ENCODE data around the gene RIPOR3. TPM values are rescaled to one million over a fixed set of nuclear protein-coding genes. Genes with fewer than 3 reads are reported as not detected.

The RIPOR3 gene
- total RNA-seq, 4 donors from 2014 or later, result 8.2 to 51.2 (median 20.5) TPM

DNA sequence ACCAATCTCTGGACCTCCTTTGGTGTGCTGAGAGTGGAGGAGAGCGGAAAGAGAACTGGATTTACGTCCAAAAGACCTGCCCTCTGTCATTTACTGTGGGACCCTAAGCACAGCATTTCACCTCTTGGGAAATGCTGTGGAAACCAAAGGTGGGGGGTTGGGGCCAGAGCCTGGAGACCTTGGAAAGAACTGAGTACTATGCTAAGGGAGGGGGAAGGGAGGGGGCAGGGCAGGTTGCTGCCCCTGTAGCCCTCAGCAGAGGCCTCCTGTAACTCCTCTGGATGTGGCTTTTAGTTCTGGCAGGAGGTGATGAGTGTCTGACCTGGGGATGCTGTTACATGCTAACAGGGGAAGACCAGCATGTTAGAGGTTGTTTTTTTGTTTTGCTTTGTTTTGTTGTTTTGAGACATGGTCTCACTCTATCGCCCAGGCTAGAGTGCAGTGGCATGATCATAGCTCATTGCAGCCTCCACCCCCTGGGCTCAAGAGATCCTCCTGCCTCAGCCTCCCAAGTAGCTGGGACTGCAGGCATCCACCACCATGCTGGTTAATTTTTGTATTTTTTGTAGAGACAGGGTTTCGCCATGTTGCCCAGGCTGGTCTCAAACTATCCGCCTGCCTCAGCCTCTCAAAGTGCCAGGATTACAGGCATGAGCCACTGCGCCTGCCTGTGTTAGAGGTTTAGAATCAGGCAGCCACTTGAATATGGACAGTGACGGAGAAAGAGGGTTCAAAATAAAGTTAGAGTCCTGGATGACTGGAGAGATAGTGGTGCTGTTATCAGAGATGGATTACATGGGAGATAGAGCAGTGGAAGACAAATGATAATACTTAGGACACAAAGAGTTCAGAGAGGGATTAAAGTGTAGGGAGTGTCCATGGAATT lies 21.7 kb upstream of the RIPOR3 start:
- no peak for DNase-seq
- H3K9me3 ChIP-seq, result no peaks in the 10 kb centered on the region
- H3K4me1 ChIP-seq, result no peaks in the 10 kb centered on the region
- H3K4me3 ChIP-seq, result no peak overlapping the region
- TF ChIP-seq POLR2A (IDR thresholded peaks at IDR 0.05), result no peak
- TF ChIP-seq, protein P1, sequence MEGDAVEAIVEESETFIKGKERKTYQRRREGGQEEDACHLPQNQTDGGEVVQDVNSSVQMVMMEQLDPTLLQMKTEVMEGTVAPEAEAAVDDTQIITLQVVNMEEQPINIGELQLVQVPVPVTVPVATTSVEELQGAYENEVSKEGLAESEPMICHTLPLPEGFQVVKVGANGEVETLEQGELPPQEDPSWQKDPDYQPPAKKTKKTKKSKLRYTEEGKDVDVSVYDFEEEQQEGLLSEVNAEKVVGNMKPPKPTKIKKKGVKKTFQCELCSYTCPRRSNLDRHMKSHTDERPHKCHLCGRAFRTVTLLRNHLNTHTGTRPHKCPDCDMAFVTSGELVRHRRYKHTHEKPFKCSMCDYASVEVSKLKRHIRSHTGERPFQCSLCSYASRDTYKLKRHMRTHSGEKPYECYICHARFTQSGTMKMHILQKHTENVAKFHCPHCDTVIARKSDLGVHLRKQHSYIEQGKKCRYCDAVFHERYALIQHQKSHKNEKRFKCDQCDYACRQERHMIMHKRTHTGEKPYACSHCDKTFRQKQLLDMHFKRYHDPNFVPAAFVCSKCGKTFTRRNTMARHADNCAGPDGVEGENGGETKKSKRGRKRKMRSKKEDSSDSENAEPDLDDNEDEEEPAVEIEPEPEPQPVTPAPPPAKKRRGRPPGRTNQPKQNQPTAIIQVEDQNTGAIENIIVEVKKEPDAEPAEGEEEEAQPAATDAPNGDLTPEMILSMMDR (IDR thresholded peaks at IDR 0.05), result no peak
- H3K27ac ChIP-seq, result no peak overlapping the region
- H3K27me3 ChIP-seq, result no peaks in the 10 kb centered on the region
- no peaks in the 10 kb centered on the region for H3K36me3 ChIP-seq

DNA sequence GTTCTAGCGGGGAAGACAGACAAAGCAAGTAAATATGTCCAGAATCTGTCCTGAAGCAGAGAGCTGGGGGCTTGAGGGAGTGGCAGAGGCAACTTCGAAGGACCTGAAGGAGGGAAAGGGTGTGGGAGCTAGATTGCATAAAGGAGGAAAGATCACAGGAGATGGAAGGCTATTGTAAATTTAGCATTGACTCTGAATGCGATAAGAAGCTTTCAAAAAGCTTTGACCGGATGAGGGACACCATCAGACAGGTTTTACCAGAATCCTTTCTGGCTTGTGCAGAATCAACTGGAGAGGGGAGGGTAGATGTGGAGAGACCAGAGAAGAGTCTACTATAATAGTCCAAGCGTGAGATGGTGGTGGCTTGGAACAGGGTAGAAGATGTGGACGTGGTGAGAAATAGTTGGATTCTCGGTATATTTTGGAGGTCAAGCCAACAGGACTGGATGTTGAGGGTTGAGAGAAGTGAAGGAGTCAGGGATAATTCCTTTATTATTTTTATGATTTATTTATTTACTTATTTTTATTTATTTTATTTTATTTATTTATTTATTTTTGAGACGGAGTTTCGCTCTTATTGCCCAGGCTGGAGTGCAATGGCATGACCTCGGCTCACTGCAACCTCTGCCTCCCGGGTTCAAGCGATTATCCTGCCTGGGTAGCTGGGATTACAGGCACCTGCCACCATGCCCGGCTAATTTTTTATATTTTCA lies 19.9 kb upstream of the RIPOR3 start:
- TF ChIP-seq, protein P1 (IDR thresholded peaks at IDR 0.05), result no peak
- no peak for TF ChIP-seq POLR2A (IDR thresholded peaks at IDR 0.05)
- Histone ChIP-seq H3K36me3 (no peaks in the 10 kb centered on the region), H3K27ac (no peak overlapping the region), H3K9me3 (no peaks in the 10 kb centered on the region), H3K4me3 (no peak overlapping the region), H3K27me3 (no peaks in the 10 kb centered on the region), H3K4me1 (no peaks in the 10 kb centered on the region)
- DNase-seq, result no peak

DNA sequence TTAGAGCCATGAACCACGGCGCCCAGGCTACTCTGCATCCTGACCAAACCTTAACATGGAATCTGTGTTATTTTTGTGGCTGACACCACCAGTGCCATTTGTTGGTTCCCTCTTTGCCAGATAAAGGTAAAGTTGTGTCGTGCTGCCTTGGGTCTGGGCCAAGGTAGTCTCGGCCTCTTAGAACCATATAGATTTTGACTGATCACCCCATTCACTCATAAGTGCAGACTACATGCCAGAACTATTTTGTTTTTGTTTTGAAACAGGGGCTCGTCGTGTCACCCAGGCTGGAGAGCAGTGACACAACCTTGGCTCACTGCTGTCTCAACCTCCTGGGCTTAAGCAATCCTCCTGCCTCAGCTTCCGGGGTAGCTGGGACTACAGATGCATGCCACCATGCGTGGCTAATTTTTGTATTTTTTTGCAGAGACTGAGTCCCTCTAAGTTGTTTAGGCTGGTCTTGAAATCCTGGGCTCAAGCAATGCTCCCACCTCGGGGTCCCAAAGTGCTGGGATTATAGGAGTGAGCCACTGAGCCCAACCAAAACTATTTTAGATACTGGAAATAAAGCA lies 19.2 kb upstream of the RIPOR3 start:
- Histone ChIP-seq H3K4me1 (no peaks in the 10 kb centered on the region), H3K27me3 (no peaks in the 10 kb centered on the region), H3K4me3 (no peak overlapping the region), H3K36me3 (no peaks in the 10 kb centered on the region), H3K9me3 (no peaks in the 10 kb centered on the region), H3K27ac (no peak overlapping the region)
- no peak for TF ChIP-seq POLR2A (IDR thresholded peaks at IDR 0.05)
- TF ChIP-seq, protein P1 (IDR thresholded peaks at IDR 0.05), result no peak
- no peak for DNase-seq

DNA sequence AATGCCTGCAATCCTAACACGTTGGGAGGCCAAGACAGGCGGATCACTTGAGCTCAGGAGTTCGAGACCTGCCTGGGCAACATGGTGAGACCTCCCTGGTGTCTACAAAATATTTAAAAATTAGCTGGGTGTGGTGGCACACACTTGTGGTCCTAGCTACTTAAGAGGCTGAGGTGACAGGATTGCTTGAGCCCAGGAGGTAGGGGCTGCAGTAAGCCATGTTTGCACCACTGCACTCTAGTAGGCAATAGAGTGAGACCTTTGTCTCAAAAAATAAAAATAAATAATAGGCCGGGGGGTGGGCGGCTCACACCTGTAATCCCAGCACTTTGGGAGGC lies 18.3 kb upstream of the RIPOR3 start:
- no peaks in the 10 kb centered on the region for H3K27me3 ChIP-seq
- no peak for TF ChIP-seq POLR2A (IDR thresholded peaks at IDR 0.05)

DNA sequence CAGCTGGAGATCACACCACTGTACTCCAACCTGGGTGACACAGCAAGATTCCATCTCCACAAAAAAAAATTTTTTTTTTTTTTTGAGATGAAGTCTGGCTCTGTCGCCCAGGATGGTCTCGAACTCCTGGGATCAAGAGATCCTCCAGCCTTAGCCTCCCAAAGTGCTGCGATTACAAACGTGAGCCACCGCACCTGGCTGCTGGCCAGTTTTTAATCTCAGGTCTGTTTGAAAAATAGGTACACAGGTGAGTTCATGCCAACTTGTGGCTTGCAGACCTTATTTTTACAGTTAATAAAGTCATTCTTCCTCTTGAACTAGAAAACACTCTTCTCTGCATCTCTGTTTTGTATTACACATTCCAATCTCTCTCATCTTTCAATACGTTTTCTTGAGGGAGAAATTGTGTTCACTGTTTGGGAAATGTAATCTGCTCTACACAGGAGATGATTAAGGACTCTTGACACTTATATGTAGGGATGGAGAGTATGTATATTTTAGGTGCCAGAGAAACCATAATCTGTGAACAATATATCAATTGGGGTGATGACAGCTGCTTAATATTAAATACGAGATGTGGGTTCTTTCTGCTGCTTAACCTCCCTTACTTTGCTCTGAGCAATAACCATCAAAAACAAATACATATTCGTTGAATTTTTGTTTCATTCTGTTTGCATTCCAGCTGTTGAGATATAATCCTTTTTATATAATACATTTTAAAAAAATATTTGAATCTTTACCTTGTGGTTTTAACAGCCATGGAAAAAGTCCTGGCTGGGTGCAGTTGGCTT lies 17.7 kb upstream of the RIPOR3 start:
- H3K9me3 ChIP-seq, result no peaks in the 10 kb centered on the region
- H3K4me3 ChIP-seq, result no peak overlapping the region
- no peak for DNase-seq
- H3K27me3 ChIP-seq, result no peaks in the 10 kb centered on the region
- no peaks in the 10 kb centered on the region for H3K4me1 ChIP-seq
- H3K36me3 ChIP-seq, result no peaks in the 10 kb centered on the region
- no peak overlapping the region for H3K27ac ChIP-seq
- no peak for TF ChIP-seq POLR2A (IDR thresholded peaks at IDR 0.05)
- TF ChIP-seq, protein P1 (IDR thresholded peaks at IDR 0.05), result no peak

More for the DNA sequence above, 18.3 kb upstream of the RIPOR3 start:
- no peak overlapping the region for H3K4me3 ChIP-seq
- no peak overlapping the region for H3K27ac ChIP-seq
- H3K9me3 ChIP-seq, result no peaks in the 10 kb centered on the region
- H3K4me1 ChIP-seq, result no peaks in the 10 kb centered on the region
- no peaks in the 10 kb centered on the region for H3K36me3 ChIP-seq
- no peak for DNase-seq
